Cardiac atrium fibroblast (primary cell): ENCODE data around the gene ACSL6. TPM values are rescaled to one million over a fixed set of nuclear protein-coding genes. Genes with fewer than 3 reads are reported as not detected.

Experiments
- total RNA-seq: library from RNA; depleted of rRNA; stranded (reverse); fragments of >200 nt; gene quantifications from 2 replicates; pipeline ENCODE4 v1.2.3, GENCODE V29; 2015

The ACSL6 gene
- total RNA-seq = not detected in 2 replicates

DNA sequence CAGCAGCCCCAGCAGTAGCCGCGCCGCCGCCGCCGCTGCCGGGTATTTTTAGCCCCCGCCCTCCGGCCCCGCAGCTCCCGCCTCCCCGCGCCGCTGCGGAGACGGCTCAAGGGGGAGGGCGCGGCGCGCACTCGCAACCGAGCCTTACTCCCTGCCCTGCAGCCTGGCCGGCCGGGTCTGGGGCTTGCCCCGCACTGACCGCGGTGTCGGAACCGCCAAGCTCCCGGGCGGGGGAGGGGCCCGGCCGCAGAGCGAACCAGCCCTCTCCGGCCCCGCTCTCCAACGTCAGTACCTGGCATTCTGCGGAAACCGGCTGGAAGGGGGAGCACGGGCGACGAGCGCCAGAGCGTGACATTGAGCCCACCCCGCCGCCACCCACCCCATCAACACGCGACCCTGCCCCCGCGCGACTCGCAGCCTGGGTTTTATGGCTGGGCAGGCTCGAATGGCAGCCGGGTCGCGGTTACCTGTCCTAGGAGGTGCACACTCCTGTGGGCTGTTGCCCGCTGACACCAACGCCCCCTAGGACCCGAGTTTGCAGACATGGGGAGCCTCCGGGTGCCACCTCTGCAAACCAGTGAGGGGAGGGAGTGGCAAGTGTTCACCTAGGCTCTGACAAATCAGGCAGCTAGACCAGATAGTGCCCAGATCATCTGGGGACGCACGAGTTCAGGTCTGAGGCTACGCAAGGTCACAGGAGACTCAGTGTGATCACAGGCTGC is at the start of gene ACSL6:
Gene ACSL6 (minus strand): TSS at position 37 of the 722 bp plus-strand sequence. CDS start 105 bp downstream, outside the sequence.

GRCh38 chr5:132060501-132061161 is 49.2 kb upstream of the ACSL6 start, which contains the start of gene IL3:
Gene IL3 (plus strand): TSS chr5:132060655. CDS start chr5:132060707, 52 bp downstream.

GRCh38 chr5:131945551-131946168 is 65.8 kb downstream of the ACSL6 start, which contains the start of gene MEIKIN:
Gene MEIKIN (minus strand): TSS chr5:131945663. CDS start chr5:131945505, 158 bp downstream.

Other genes starting within 250 kb of the ACSL6 start
- gene FNIP1, start 214.6 kb downstream of the ACSL6 start, total RNA-seq = 16.8 and 21.7 TPM in 2 replicates
- gene MEIKIN, start 66.0 kb downstream of the ACSL6 start, total RNA-seq = not detected in 2 replicates
- gene IL3, start 49.0 kb upstream of the ACSL6 start, total RNA-seq = not detected in 2 replicates
- 2.3 TPM in 1 of 2 replicates, not detected in the other for gene CSF2, start 62.1 kb upstream of the ACSL6 start, total RNA-seq
- gene P4HA2, start 216.2 kb upstream of the ACSL6 start, total RNA-seq = 242 and 268 TPM in 2 replicates
- gene PDLIM4, start 246.0 kb upstream of the ACSL6 start, total RNA-seq = 9.0 and 19.4 TPM in 2 replicates